ENCODE measurements around the gene KDM7A. TPM values are rescaled to one million over a fixed set of nuclear protein-coding genes. Genes with fewer than 3 reads are reported as not detected.

Gene KDM7A
- total RNA-seq, 1 experiment from 2014 or later = 11.7 TPM

- H3K9me3 ChIP-seq (ENCODE audit: low read depth, low read length, poor library complexity, severe bottlenecking) = no peaks in the 10 kb centered on the region
- H3K27ac ChIP-seq (ENCODE audit: low read depth, low read length, poor library complexity, severe bottlenecking) = no peak overlapping the region
- H3K27me3 ChIP-seq (replicated peaks; ENCODE audit: insufficient read depth, low read depth, low read length, poor library complexity) = no peaks in the 10 kb centered on the region
- no TSS peak for BruUV-seq (replicated peaks)
- POLR2A ChIA-PET (ENCODE audit: low non-redundant PET) = no interaction called here
- H3K36me3 ChIP-seq (ENCODE audit: insufficient read depth, low read length, poor library complexity, severe bottlenecking) = no peaks in the 10 kb centered on the region
- H3K4me1 ChIP-seq (ENCODE audit: insufficient read depth, low read length, poor library complexity, severe bottlenecking) = no peaks in the 10 kb centered on the region
- H3K4me3 ChIP-seq (ENCODE audit: low read depth, low read length, poor library complexity, severe bottlenecking) = no peak overlapping the region
- no peak for DNase-seq (ENCODE audit: low spot score)
- CTCF ChIA-PET = no interaction called here
- TF ChIP-seq EZH2 (IDR thresholded peaks at IDR 0.05; ENCODE audit: borderline replicate concordance, low read depth, low read length, poor library complexity, severe bottlenecking) = no peak
- no peak for TF ChIP-seq CTCF (conservative IDR thresholded peaks at IDR 0.05; ENCODE audit: low read depth, low read length)
- intact Hi-C loops (cut with micrococcal nuclease; ENCODE audit: unreplicated experiment) = no loop called here
Measured at GRCh38 chr7:140200061-140200989, 23.5 kb upstream of the KDM7A start.

- Histone ChIP-seq H3K27me3 (replicated peaks; ENCODE audit: insufficient read depth, low read depth, low read length, poor library complexity) (no peaks in the 10 kb centered on the region), H3K9me3 (ENCODE audit: low read depth, low read length, poor library complexity, severe bottlenecking) (no peaks in the 10 kb centered on the region), H3K4me1 (ENCODE audit: insufficient read depth, low read length, poor library complexity, severe bottlenecking) (peaks cover 3% of the 10 kb centered on the region), H3K27ac (ENCODE audit: low read depth, low read length, poor library complexity, severe bottlenecking) (no peak overlapping the region), H3K4me3 (ENCODE audit: low read depth, low read length, poor library complexity, severe bottlenecking) (no peak overlapping the region), H3K36me3 (ENCODE audit: insufficient read depth, low read length, poor library complexity, severe bottlenecking) (no peaks in the 10 kb centered on the region)
- intact Hi-C loops (cut with micrococcal nuclease; ENCODE audit: unreplicated experiment) = no loop called here
- TF ChIP-seq CTCF (conservative IDR thresholded peaks at IDR 0.05; ENCODE audit: low read depth, low read length) = no peak
- no peak for TF ChIP-seq EZH2 (IDR thresholded peaks at IDR 0.05; ENCODE audit: borderline replicate concordance, low read depth, low read length, poor library complexity, severe bottlenecking)
- ChIA-PET CTCF (no interaction called here), POLR2A (ENCODE audit: low non-redundant PET) (no interaction called here)
- no peak for DNase-seq (ENCODE audit: low spot score)
- no TSS peak for BruUV-seq (replicated peaks)
Measured at GRCh38 chr7:140197938-140198337, 21.2 kb upstream of the KDM7A start.

GRCh38 chr7:140197218-140197890 lies 20.6 kb upstream of the KDM7A start:
- H3K4me3 ChIP-seq (ENCODE audit: low read depth, low read length, poor library complexity, severe bottlenecking) = no peak overlapping the region
- peaks cover 8% of the 10 kb centered on the region for H3K4me1 ChIP-seq (ENCODE audit: insufficient read depth, low read length, poor library complexity, severe bottlenecking)
- H3K27ac ChIP-seq (ENCODE audit: low read depth, low read length, poor library complexity, severe bottlenecking) = no peak overlapping the region
- H3K36me3 ChIP-seq (ENCODE audit: insufficient read depth, low read length, poor library complexity, severe bottlenecking) = no peaks in the 10 kb centered on the region
- intact Hi-C loops (cut with micrococcal nuclease; ENCODE audit: unreplicated experiment) = no loop called here
- ChIA-PET POLR2A (ENCODE audit: low non-redundant PET) (no interaction called here), CTCF (no interaction called here)
- no peak for DNase-seq (ENCODE audit: low spot score)
- no peaks in the 10 kb centered on the region for H3K9me3 ChIP-seq (ENCODE audit: low read depth, low read length, poor library complexity, severe bottlenecking)
- H3K27me3 ChIP-seq (replicated peaks; ENCODE audit: insufficient read depth, low read depth, low read length, poor library complexity) = no peaks in the 10 kb centered on the region
- TF ChIP-seq EZH2 (IDR thresholded peaks at IDR 0.05; ENCODE audit: borderline replicate concordance, low read depth, low read length, poor library complexity, severe bottlenecking) (no peak), CTCF (conservative IDR thresholded peaks at IDR 0.05; ENCODE audit: low read depth, low read length) (no peak)
- BruUV-seq (replicated peaks) = no TSS peak
